Smooth muscle cell (in vitro differentiated cells): ENCODE data around the gene GLYATL3. TPM values are rescaled to one million over a fixed set of nuclear protein-coding genes. Genes with fewer than 3 reads are reported as not detected.

ENCODE experiments used
- DNase-seq: peaks from one replicate; lab custom pipeline; 2025; ENCODE audit not compliant: unreplicated experiment; lab: John Stamatoyannopoulos, UW
- H2AFZ ChIP-seq: fragments of 200-600 bp; sonication (generic); 2 replicates; pipeline ENCODE4 v1.6.0; 2016; ENCODE audit warnings: antibody characterized with exemption, low read depth, mild to moderate bottlenecking
- H3F3A ChIP-seq: fragments of 200-600 bp; sonication (generic); 2 replicates; pipeline ENCODE4 v1.6.0; 2017; ENCODE audit warnings: antibody characterized with exemption, low read depth
- H3K27ac ChIP-seq: fragments of 200-600 bp; sonication (generic); 2 replicates; pipeline ENCODE4 v1.5.1; 2016; ENCODE audit warnings: low read depth, mild to moderate bottlenecking
- H3K27me3 ChIP-seq: fragments of 200-600 bp; sonication (generic); 2 replicates; pipeline ENCODE4 v1.6.1; 2016; ENCODE audit warnings: low read depth, mild to moderate bottlenecking
- H3K36me3 ChIP-seq: fragments of 200-600 bp; sonication (generic); 2 replicates; pipeline ENCODE4 v1.5.1; 2016; ENCODE audit warnings: low read depth
- H3K4me1 ChIP-seq: fragments of 200-600 bp; sonication (generic); 2 replicates; pipeline ENCODE4 v1.5.1; 2016; ENCODE audit warnings: low read depth
- H3K4me2 ChIP-seq: fragments of 200-600 bp; sonication (generic); 2 replicates; pipeline ENCODE4 v1.6.0; 2016; ENCODE audit warnings: mild to moderate bottlenecking
- H3K4me3 ChIP-seq: fragments of 200-600 bp; sonication (generic); 2 replicates; pipeline ENCODE4 v1.5.1; 2016; ENCODE audit warnings: mild to moderate bottlenecking
- H3K79me2 ChIP-seq: fragments of 200-600 bp; sonication (generic); 2 replicates; pipeline ENCODE4 v1.6.0; 2016; ENCODE audit warnings: low read depth, mild to moderate bottlenecking
- H3K9ac ChIP-seq: fragments of 200-600 bp; sonication (generic); 2 replicates; pipeline ENCODE4 v1.6.0; 2016; ENCODE audit warnings: low read depth
- H3K9me3 ChIP-seq: fragments of 200-600 bp; sonication (generic); replicated peaks from 2 replicates; pipeline ENCODE4 v1.5.1; 2016; ENCODE audit warnings: low read depth
- H4K20me1 ChIP-seq: fragments of 200-600 bp; sonication (generic); 2 replicates; pipeline ENCODE4 v1.6.0; 2016; ENCODE audit warnings: low read depth
- CTCF ChIP-seq: fragments of 200-600 bp; sonication (generic); IDR thresholded peaks from 2 replicates; pipeline ENCODE4 v1.5.1; 2017; ENCODE audit warnings: borderline replicate concordance, mild to moderate bottlenecking, antibody characterized with exemption; ENCODE audit not compliant: insufficient read depth, poor library complexity, severe bottlenecking
- WGBS: methylation state at CpG from one replicate; pipeline ENCODE4 v1.1.7; 2016; ENCODE audit warnings: low lambda C conversion rate; 5-methylcytosine and 5-hydroxymethylcytosine counted together
- polyA plus RNA-seq: library from polyadenylated mRNA; unstranded; fragments of >200 nt; fragmentation: Nextera tagmentation; extraction: Ambion mirVana; gene quantifications from 2 replicates; pipeline ENCODE4 v1.2.1, GENCODE V29; 2016
- total RNA-seq: library from RNA; depleted of rRNA; stranded (reverse); fragments of >200 nt; gene quantifications from 2 replicates; pipeline ENCODE4 v1.2.3, GENCODE V29; 2014

Gene GLYATL3
- total and polyA plus RNA-seq, 2 experiments from 2014 or later = not detected

- H3K27me3 ChIP-seq = no peaks in the 10 kb centered on the region
- H3K9me3 ChIP-seq = no peaks in the 10 kb centered on the region
- TF ChIP-seq CTCF = no peak
- no peak overlapping the region for H3K9ac ChIP-seq
- peaks cover 36% of the 10 kb centered on the region for H3K79me2 ChIP-seq
- no peak overlapping the region for H3K4me3 ChIP-seq
- WGBS = 41% methylated on average over 4 of the region's 4 CpGs
- H2AFZ ChIP-seq = no peak overlapping the region
- no peak overlapping the region for H3K4me2 ChIP-seq
- H3K36me3 ChIP-seq = no peaks in the 10 kb centered on the region
- H3K27ac ChIP-seq = peak overlapping the region; percentile 42
- no peaks in the 10 kb centered on the region for H3F3A ChIP-seq
- no peak for DNase-seq
- H3K4me1 ChIP-seq = peaks cover 15% of the 10 kb centered on the region
- H4K20me1 ChIP-seq = peaks cover 4% of the 10 kb centered on the region
Measured at GRCh38 chr6:49457771-49458170, 42.0 kb upstream of the GLYATL3 start.

GRCh38 chr6:49462071-49462470, 37.7 kb upstream of the GLYATL3 start:
- no peaks in the 10 kb centered on the region for H3K9me3 ChIP-seq
- H3F3A ChIP-seq = no peaks in the 10 kb centered on the region
- 82% methylated on average over 3 of the region's 3 CpGs for WGBS
- peak overlapping the region; percentile 97 for H2AFZ ChIP-seq
- H3K27me3 ChIP-seq = no peaks in the 10 kb centered on the region
- H3K79me2 ChIP-seq = peaks cover 62% of the 10 kb centered on the region
- H3K4me1 ChIP-seq = peaks cover 15% of the 10 kb centered on the region
- no peak for TF ChIP-seq CTCF
- peak overlapping the region; percentile 73 for H3K27ac ChIP-seq
- H3K36me3 ChIP-seq = no peaks in the 10 kb centered on the region
- no peak for DNase-seq
- H4K20me1 ChIP-seq = no peaks in the 10 kb centered on the region
- H3K9ac ChIP-seq = peak overlapping the region; percentile 95
- peak overlapping the region; percentile 91 for H3K4me3 ChIP-seq
- H3K4me2 ChIP-seq = peak overlapping the region; percentile 96

- 5% methylated on average over 7 of the region's 7 CpGs for WGBS
- H3K9me3 ChIP-seq = no peaks in the 10 kb centered on the region
- no peak for DNase-seq
- peak overlapping the region; percentile 97 for H2AFZ ChIP-seq
- H3K79me2 ChIP-seq = peaks cover 62% of the 10 kb centered on the region
- H3K4me1 ChIP-seq = peaks cover 15% of the 10 kb centered on the region
- peak overlapping the region; percentile 96 for H3K4me2 ChIP-seq
- peak overlapping the region; percentile 73 for H3K27ac ChIP-seq
- H3F3A ChIP-seq = no peaks in the 10 kb centered on the region
- H3K27me3 ChIP-seq = no peaks in the 10 kb centered on the region
- H4K20me1 ChIP-seq = no peaks in the 10 kb centered on the region
- peak overlapping the region; percentile 91 for H3K4me3 ChIP-seq
- TF ChIP-seq CTCF = no peak
- H3K9ac ChIP-seq = peak overlapping the region; percentile 95
- no peaks in the 10 kb centered on the region for H3K36me3 ChIP-seq
Measured at GRCh38 chr6:49462599-49462926, 37.2 kb upstream of the GLYATL3 start.

GRCh38 chr6:49462927-49463611, 36.7 kb upstream of the GLYATL3 start, which contains the start of the genes CENPQ and MMUT:
TSS of gene CENPQ (plus strand) at chr6:49463370. CDS start at chr6:49470177, 6,807 bp downstream.
TSS of gene MMUT (minus strand) at chr6:49463253. CDS start at chr6:49459466, 3,787 bp downstream.
- under 1% methylated on average over 34 of the region's 37 CpGs for WGBS
- H3K36me3 ChIP-seq = no peaks in the 10 kb centered on the region
- H3K9me3 ChIP-seq = no peaks in the 10 kb centered on the region
- peak within 1 kb of the TSS; percentile 73 for H3K27ac ChIP-seq
- H3F3A ChIP-seq = no peaks in the 10 kb centered on the region
- H3K4me1 ChIP-seq = peaks cover 15% of the 10 kb centered on the region
- no peak for TF ChIP-seq CTCF
- H3K9ac ChIP-seq = peak within 1 kb of the TSS; percentile 95
- H2AFZ ChIP-seq = peak within 1 kb of the TSS; percentile 97
- H3K27me3 ChIP-seq = no peaks in the 10 kb centered on the region
- H4K20me1 ChIP-seq = no peaks in the 10 kb centered on the region
- peaks cover 62% of the 10 kb centered on the region for H3K79me2 ChIP-seq
- H3K4me3 ChIP-seq = peak within 1 kb of the TSS; percentile 91
- H3K4me2 ChIP-seq = peak within 1 kb of the TSS; percentile 96
- peak; percentile 59 for DNase-seq
